BE2C (cell line): ENCODE measurements around the gene ZNF813. TPM values are rescaled to one million over a fixed set of nuclear protein-coding genes. Genes with fewer than 3 reads are reported as not detected.
"Not testable (repeated sequence)": the region's sequence is repeated elsewhere in the genome, so short reads cannot be mapped to it uniquely, and the experiment has no call there.

ENCODE experiments used
- DNase-seq: peaks from one replicate; pipeline ENCODE4 v3.0.0-alpha.2; 2020
- H3K27me3 ChIP-seq: fragments of 250-450 bp; sonication (Bioruptor Pico); 2 replicates; pipeline ENCODE4 v1.5.1; 2020; ENCODE audit warnings: mild to moderate bottlenecking
- H3K36me3 ChIP-seq: fragments of 250-450 bp; sonication (Bioruptor Pico); 2 replicates; pipeline ENCODE4 v1.5.1; 2020; ENCODE audit warnings: mild to moderate bottlenecking
- H3K4me1 ChIP-seq: fragments of 250-450 bp; sonication (Bioruptor Pico); 2 replicates; pipeline ENCODE4 v1.5.1; 2020
- H3K4me3 ChIP-seq: 2 replicates; pipeline ENCODE4 v1.5.1; 2011; ENCODE audit warnings: low read depth, low read length
- H3K9me3 ChIP-seq: fragments of 250-450 bp; sonication (Bioruptor Pico); 2 replicates; pipeline ENCODE4 v1.5.1; 2020
- CTCF ChIP-seq: IDR thresholded peaks from 2 replicates; pipeline ENCODE4 v1.5.1; 2012; ENCODE audit warnings: mild to moderate bottlenecking, low read depth, low read length
- polyA plus RNA-seq: library from polyadenylated mRNA; unstranded; fragments of >200 nt; gene quantifications from one replicate; pipeline ENCODE4 v1.2.1, GENCODE V29; 2012; ENCODE audit warnings: low read depth, missing spikeins; ENCODE audit not compliant: insufficient read length, insufficient read depth

ZNF813 gene
- polyA plus RNA-seq = 0.22 TPM

GRCh38 chr19:53467485-53468262, at the start of gene ZNF813:
Gene ZNF813 (plus strand): TSS chr19:53467733. CDS start chr19:53483823, 16,090 bp downstream.
- no peak for TF ChIP-seq CTCF
- Histone ChIP-seq H3K27me3 (no peaks in the 10 kb centered on the region), H3K9me3 (no peaks in the 10 kb centered on the region), H3K36me3 (no peaks in the 10 kb centered on the region), H3K4me1 (no peaks in the 10 kb centered on the region), H3K4me3 (peak within 1 kb of the TSS; percentile 67)
- DNase-seq = peak; percentile 95

DNA sequence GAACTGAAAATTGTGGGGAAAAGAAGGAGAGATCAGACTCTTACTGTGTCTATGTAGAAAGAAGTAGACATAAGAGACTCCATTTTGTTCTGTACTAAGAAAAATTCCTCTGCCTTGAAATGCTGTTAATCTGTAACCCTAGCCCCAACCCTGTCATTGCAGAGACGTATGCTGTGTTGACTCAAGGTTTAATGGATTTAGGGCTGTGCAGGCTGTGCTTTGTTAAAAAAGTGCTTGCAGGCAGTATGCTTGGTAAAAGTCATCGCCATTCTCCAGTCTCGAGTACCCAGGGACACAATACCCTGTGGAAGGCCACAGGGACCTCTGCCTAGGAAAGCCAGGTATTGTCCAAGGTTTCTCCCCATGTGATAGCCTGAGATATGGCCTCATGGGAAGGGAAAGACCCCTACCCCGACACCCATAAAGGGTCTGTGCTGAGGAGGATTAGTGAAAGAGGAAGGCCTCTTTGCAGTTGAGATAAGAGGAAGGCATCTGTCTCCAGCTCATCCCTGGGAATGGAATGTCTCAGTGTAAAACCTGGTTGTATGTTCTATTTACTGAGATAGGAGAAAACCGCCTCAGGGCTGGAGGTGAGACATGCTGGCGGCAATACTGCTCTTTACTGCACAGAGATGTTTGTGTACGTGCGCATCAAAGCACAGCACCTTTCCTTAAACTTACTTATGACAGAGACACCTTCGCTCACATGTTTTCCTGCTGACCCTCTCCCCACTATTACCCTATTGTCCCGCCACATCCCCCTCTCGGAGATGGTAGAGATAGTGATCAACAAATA, 46.8 kb upstream of the ZNF813 start:
- not testable (repeated sequence) for H3K36me3 ChIP-seq, H3K27me3 ChIP-seq, H3K4me1 ChIP-seq, DNase-seq, H3K4me3 ChIP-seq, H3K9me3 ChIP-seq

GRCh38 chr19:53422551-53422950, 45.0 kb upstream of the ZNF813 start:
- Histone ChIP-seq H3K4me1 (no peaks in the 10 kb centered on the region), H3K9me3 (no peaks in the 10 kb centered on the region), H3K36me3 (no peaks in the 10 kb centered on the region), H3K27me3 (no peaks in the 10 kb centered on the region), H3K4me3 (no peak overlapping the region)
- no peak for DNase-seq
- no peak for TF ChIP-seq CTCF

DNA sequence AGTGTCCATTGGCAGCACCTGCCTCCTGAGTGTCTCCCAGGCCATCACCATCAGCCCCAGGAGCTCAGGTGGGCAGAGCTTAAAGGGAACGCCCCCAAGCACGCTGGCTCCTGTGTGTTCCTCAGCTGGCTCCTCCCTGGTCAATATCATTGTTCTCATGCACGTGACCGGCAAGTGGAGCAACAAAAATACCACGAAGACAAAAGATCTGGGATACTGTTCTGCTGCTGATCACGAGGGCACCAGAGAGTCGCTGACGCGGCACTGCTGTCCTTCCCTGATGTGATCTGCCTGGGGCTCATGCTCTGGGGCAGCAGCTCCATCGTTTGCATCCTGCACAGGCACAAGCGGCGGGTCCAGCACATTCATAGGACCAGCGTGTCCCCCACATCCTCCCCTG, 44.5 kb upstream of the ZNF813 start:
- DNase-seq, H3K4me3 ChIP-seq: not testable (repeated sequence)

DNA sequence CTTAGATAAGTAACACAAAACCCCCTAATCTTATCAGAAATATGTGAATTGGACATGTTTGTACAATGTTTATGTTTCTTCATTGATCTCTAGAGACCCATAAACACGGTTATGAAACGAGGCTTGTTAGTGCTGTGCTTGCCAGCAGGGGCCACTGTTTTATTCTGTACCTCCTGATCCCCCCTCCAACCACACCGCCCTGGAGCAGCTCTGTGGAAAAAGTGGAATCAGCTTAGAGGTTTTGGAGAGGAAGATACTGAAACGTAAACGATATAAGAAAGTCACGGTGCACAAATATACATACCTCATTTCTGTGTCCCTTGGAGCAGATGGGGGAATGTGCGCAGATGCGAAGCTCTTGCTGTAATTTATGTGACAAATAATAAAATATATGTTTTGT, 43.9 kb upstream of the ZNF813 start:
- H3K4me3 ChIP-seq, H3K4me1 ChIP-seq, H3K36me3 ChIP-seq, H3K27me3 ChIP-seq, H3K9me3 ChIP-seq: not testable (repeated sequence)
- DNase-seq = peak; percentile 24

More for the DNA sequence above, 44.5 kb upstream of the ZNF813 start:
- H3K36me3 ChIP-seq, H3K27me3 ChIP-seq, H3K4me1 ChIP-seq, H3K9me3 ChIP-seq: not testable (repeated sequence)

- TF ChIP-seq CTCF = peak; percentile 82
- peak; percentile 70 for DNase-seq
- H3K36me3 ChIP-seq = no peaks in the 10 kb centered on the region
- no peaks in the 10 kb centered on the region for H3K9me3 ChIP-seq
- no peaks in the 10 kb centered on the region for H3K27me3 ChIP-seq
- no peaks in the 10 kb centered on the region for H3K4me1 ChIP-seq
- H3K4me3 ChIP-seq = no peak overlapping the region
These were observed 42.5 kb upstream of the ZNF813 start for GRCh38 chr19:53424968-53425597.

- Histone ChIP-seq H3K9me3 (no peaks in the 10 kb centered on the region), H3K36me3 (no peaks in the 10 kb centered on the region), H3K4me1 (no peaks in the 10 kb centered on the region; the same call in 1 of the 2 replicates), H3K4me3 (peak within 1 kb of the TSS; percentile 81), H3K27me3 (no peaks in the 10 kb centered on the region)
- peak; percentile 25; the same call in 1 of the 2 replicates for TF ChIP-seq CTCF
- peak; percentile 96 for DNase-seq
These were observed 36.0 kb upstream of the ZNF813 start, which contains the start of gene ZNF761 for GRCh38 chr19:53431399-53432087. Gene ZNF761 (plus strand): TSS chr19:53431984. CDS start chr19:53447269, 15,285 bp downstream.
